Measurements from ENCODE around the gene MAP4. TPM values are rescaled to one million over a fixed set of nuclear protein-coding genes. Genes with fewer than 3 reads are reported as not detected.

Gene MAP4
- total and polyA plus RNA-seq, 8 donors = 31.0 to 146 (median 92.4) TPM

DNA sequence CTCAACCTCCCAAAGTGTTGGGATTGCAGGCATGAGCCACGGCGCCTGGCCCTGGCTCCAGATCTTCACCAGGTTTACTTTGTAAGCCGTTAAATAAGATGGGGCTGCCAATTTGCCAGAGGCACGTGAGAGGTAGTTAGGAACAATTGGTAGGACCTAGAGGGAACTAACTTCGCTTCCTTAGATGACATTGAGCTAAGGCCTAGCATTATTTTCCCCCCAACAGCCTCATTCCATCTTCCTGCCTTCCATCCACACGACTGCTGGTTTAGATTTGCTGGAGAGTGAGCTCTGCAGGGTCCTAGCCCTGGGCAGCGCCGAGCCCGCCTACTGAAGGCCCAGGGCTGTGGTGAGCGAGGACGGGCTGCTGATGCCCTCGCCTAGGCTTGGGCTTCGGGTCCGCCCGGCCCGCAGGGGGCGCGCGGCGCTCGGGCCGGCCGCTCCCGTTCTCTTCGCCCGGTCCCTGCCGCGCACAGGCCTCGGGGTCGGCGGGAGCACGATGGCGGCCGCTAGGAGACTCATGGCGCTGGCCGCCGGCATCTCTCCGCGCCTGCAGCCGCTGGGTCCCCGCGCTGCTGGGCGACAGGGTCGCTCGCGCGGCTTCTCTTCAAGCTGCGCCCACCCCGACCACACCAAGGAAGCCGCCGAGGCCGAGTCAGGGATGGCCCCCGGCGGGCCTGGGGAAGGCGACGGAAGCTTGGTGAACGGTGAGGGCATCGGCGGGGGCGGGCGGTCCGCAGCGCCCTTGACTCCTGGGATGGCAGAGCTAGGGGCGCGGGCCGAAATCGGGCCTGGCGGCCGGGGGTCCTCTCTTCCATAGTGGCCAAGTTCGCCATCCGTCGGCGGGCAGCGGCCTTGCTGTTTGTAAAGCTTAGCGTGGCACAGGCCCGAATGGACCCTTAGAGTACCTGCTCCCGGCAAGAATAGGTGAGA is 191.4 kb downstream of the MAP4 start:
- Histone ChIP-seq H3K27ac (peak overlapping the region; percentile 79 to 91 (median 87)), H3K9me3 (no peaks in the 10 kb centered on the region), H3K4me1 (peaks cover 16 to 31% (median 30%) of the 10 kb centered on the region in 4 donors), H3K27me3 (no peaks in the 10 kb centered on the region), H3K36me3 (peaks cover 25 to 60% (median 55%) of the 10 kb centered on the region in 4 donors), H3K4me3 (peak overlapping the region; percentile 66 to 99 (median 96))
- no peak for TF ChIP-seq EP300 (IDR thresholded peaks at IDR 0.05)
- TF ChIP-seq POLR2A (IDR thresholded peaks at IDR 0.05) = peak in 1 of 4 donors; percentile 13
- peak in 5 of 7 experiments; percentile 26 to 88 (median 77) for TF ChIP-seq CTCF (IDR thresholded peaks at IDR 0.05)
- peak in 1 of 3 donors; percentile 70 for TF ChIP-seq POLR2AphosphoS5 (IDR thresholded peaks at IDR 0.05)
- WGBS, 5 donors = 2 to 8% (median 3%) methylated on average over 18 to 77 of the region's 77 CpGs
- intact Hi-C loops (cut with DNase I; ENCODE audit: low total_unique reads) = no loop called here
- DNase-seq = peak; percentile 80 to 95

DNA sequence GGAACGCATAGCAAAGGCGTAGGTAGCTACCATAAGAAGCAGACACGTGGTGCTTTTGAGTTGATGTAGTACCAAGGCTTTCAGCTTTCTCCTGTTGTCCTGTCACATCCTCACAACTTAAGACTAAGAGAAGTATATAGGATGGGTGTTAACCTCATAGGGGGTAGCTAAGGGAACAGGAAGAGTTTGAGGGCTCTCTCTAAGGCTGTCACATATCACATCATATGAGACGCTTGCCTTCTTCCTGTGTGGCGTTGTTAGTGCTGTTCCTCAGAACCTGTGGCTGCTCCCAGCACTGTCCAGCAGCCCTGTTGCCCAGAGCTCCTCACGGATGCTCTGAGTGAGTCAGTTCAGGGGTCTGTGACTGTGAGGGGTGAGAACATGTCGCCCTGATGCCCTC is 198.6 kb downstream of the MAP4 start:
- no peak overlapping the region for H3K4me3 ChIP-seq
- TF ChIP-seq CTCF (IDR thresholded peaks at IDR 0.05) = no peak
- TF ChIP-seq POLR2A (IDR thresholded peaks at IDR 0.05) = no peak
- no peak for TF ChIP-seq POLR2AphosphoS5 (IDR thresholded peaks at IDR 0.05)
- TF ChIP-seq EP300 (IDR thresholded peaks at IDR 0.05) = no peak
- H3K36me3 ChIP-seq = peaks cover 0 to 97% (median 92%) of the 10 kb centered on the region in 4 donors
- H3K27me3 ChIP-seq = no peaks in the 10 kb centered on the region
- H3K4me1 ChIP-seq = no peaks in the 10 kb centered on the region
- 89 to 95% (median 93%) methylated on average over 6 to 7 of the region's 7 CpGs for WGBS, 5 donors
- H3K9me3 ChIP-seq = no peaks in the 10 kb centered on the region
- DNase-seq = no peak
- intact Hi-C loops (cut with DNase I; ENCODE audit: low total_unique reads) = no loop called here
- no peak overlapping the region for H3K27ac ChIP-seq

GRCh38 chr3:47813551-47814177 is 202.6 kb downstream of the MAP4 start:
- TF ChIP-seq POLR2A (IDR thresholded peaks at IDR 0.05) (no peak), EP300 (IDR thresholded peaks at IDR 0.05) (no peak), POLR2AphosphoS5 (IDR thresholded peaks at IDR 0.05) (no peak), CTCF (IDR thresholded peaks at IDR 0.05) (no peak)
- DNase-seq = no peak
- 75 to 86% (median 79%) methylated on average over 8 of the region's 8 CpGs for WGBS, 5 donors
- Histone ChIP-seq H3K4me1 (no peaks in the 10 kb centered on the region), H3K4me3 (no peak overlapping the region), H3K36me3 (peaks cover 22 to 98% (median 95%) of the 10 kb centered on the region in 4 donors), H3K9me3 (no peaks in the 10 kb centered on the region), H3K27ac (no peak overlapping the region), H3K27me3 (no peaks in the 10 kb centered on the region)
- intact Hi-C loops (cut with DNase I; ENCODE audit: low total_unique reads) = no loop called here

GRCh38 chr3:47804577-47804976 is 211.6 kb downstream of the MAP4 start:
- H3K4me1 ChIP-seq = peaks cover 14 to 29% (median 24%) of the 10 kb centered on the region in 4 donors
- TF ChIP-seq EP300 (IDR thresholded peaks at IDR 0.05) (no peak), CTCF (IDR thresholded peaks at IDR 0.05) (no peak), POLR2A (IDR thresholded peaks at IDR 0.05) (no peak), POLR2AphosphoS5 (IDR thresholded peaks at IDR 0.05) (no peak)
- intact Hi-C loops (cut with DNase I; ENCODE audit: low total_unique reads) = no loop called here
- H3K4me3 ChIP-seq = no peak overlapping the region
- WGBS, 5 donors = 69 to 88% (median 82%) methylated on average over 1 of the region's 1 CpG
- H3K27me3 ChIP-seq = no peaks in the 10 kb centered on the region
- H3K36me3 ChIP-seq = peaks cover 26 to 44% (median 42%) of the 10 kb centered on the region in 4 donors
- no peak for DNase-seq
- no peaks in the 10 kb centered on the region for H3K9me3 ChIP-seq
- H3K27ac ChIP-seq = no peak overlapping the region

Measured in stomach (tissue), 9 donors.